Natural killer cell (primary cell): ENCODE measurements around the gene SMIM36. TPM values are rescaled to one million over a fixed set of nuclear protein-coding genes. Genes with fewer than 3 reads are reported as not detected.
A peak's percentile ranks its signal among the peaks of the same experiment; 100 is the strongest.

ENCODE experiments used
- ATAC-seq, 3 donors: fragments of 150-1000 bp in 2 of 3; fragments of 200-7000 bp in 1 of 3; cut with Tn5 transposase; 1 replicate in 1 of 3; 2 replicates in 2 of 3; pipeline ENCODE4 v1.10.0; 2021; ENCODE audit warnings: mild to moderate bottlenecking in 2 of 3, moderate library complexity in 2 of 3
- DNase-seq, 2 donors: peaks; one replicate each; pipeline versions ENCODE4 v3.0.0 to v3.0.0-alpha.2; 2013 to 2021; ENCODE audit warnings: mixed read lengths in 1 of 2
- H3K27ac ChIP-seq: one replicate; pipeline ENCODE4 v1.5.1; 2013; ENCODE audit warnings: mild to moderate bottlenecking, low read length
- H3K27me3 ChIP-seq: one replicate; pipeline ENCODE4 v1.6.1; 2013; ENCODE audit warnings: low read length; ENCODE audit not compliant: control insufficient read depth, insufficient read depth
- H3K36me3 ChIP-seq: one replicate; pipeline ENCODE4 v1.6.1; 2013; ENCODE audit warnings: low read length; ENCODE audit not compliant: control insufficient read depth, insufficient read depth
- H3K4me1 ChIP-seq: one replicate; pipeline ENCODE4 v1.6.1; 2013; ENCODE audit warnings: low read length; ENCODE audit not compliant: control insufficient read depth, insufficient read depth
- H3K4me3 ChIP-seq: one replicate; pipeline ENCODE4 v1.5.1; 2013; ENCODE audit warnings: low read length
- H3K9me3 ChIP-seq: one replicate; pipeline ENCODE4 v1.6.1; 2013; ENCODE audit warnings: low read length; ENCODE audit not compliant: control insufficient read depth, insufficient read depth
- H3K27ac Mint-ChIP-seq, 2 donors: one replicate each; pipeline ENCODE4 v1.8.0; 2022; ENCODE audit warnings: mild to moderate bottlenecking in 2 of 2, mixed read lengths in 2 of 2, moderate library complexity in 1 of 2
- H3K27me3 Mint-ChIP-seq, 2 donors: one replicate each; pipeline ENCODE4 v1.8.0; 2022; ENCODE audit warnings: low read depth in 2 of 2, mixed read lengths in 2 of 2
- H3K36me3 Mint-ChIP-seq: one replicate; pipeline ENCODE4 v1.8.0; 2022; ENCODE audit warnings: mixed read lengths
- H3K4me1 Mint-ChIP-seq, 2 donors: one replicate each; pipeline ENCODE4 v1.8.0; 2022; ENCODE audit warnings: mixed read lengths in 2 of 2
- H3K4me3 Mint-ChIP-seq: one replicate; pipeline ENCODE4 v1.8.0; 2022; ENCODE audit warnings: mild to moderate bottlenecking, moderate library complexity, mixed read lengths
- H3K9me3 Mint-ChIP-seq, 2 donors: one replicate each; pipeline ENCODE4 v1.8.0; 2022; ENCODE audit warnings: mixed read lengths in 2 of 2
- CTCF ChIP-seq: fragments of 200-600 bp; IDR thresholded peaks from one replicate; pipeline ENCODE4 v1.8.0; 2022; ENCODE audit warnings: antibody characterized with exemption
- WGBS: methylation state at CpG from one replicate; pipeline ENCODE4 v1.1.7; 2013; ENCODE audit warnings: missing lambda C conversion rate; ENCODE audit not compliant: insufficient coverage; 5-methylcytosine and 5-hydroxymethylcytosine counted together
- intact Hi-C: fragments of 100-400 bp; cut with micrococcal nuclease; formaldehyde crosslinking; loops from one replicate; pipeline ENCODE4 v1.14.2; 2022
- total RNA-seq, 4 donors: library from RNA; stranded (reverse); fragments of 120-200 nt in 1 of 4; gene quantifications; one replicate each; pipeline versions ENCODE4 v1.2.3 to v1.2.4, GENCODE V29; 2013 to 2022

Gene SMIM36
- total RNA-seq, 3 donors from 2014 or later (not counting 1 experiment from before 2014, with no cell fraction given) = not detected

GRCh38 chr17:55531053-55531728 is 19.9 kb upstream of the SMIM36 start:
- Histone ChIP-seq H3K9me3 (no peaks in the 10 kb centered on the region), H3K4me1 (no peaks in the 10 kb centered on the region), H3K4me3 (no peak overlapping the region), H3K27ac (no peak overlapping the region), H3K27me3 (no peaks in the 10 kb centered on the region), H3K36me3 (no peaks in the 10 kb centered on the region)
- Mint-ChIP-seq H3K4me1 (no peaks in the 10 kb centered on the region), H3K27ac (no peak overlapping the region), H3K4me3 (no peak overlapping the region), H3K9me3 (no peaks in the 10 kb centered on the region), H3K36me3 (no peaks in the 10 kb centered on the region), H3K27me3 (no peaks in the 10 kb centered on the region)
- WGBS = 83% methylated on average over 5 of the region's 5 CpGs
- no peak for TF ChIP-seq CTCF
- ATAC-seq (no peak), DNase-seq (no peak)
- intact Hi-C loops = no loop called here

- Histone ChIP-seq H3K27ac (no peak overlapping the region), H3K4me1 (no peaks in the 10 kb centered on the region), H3K9me3 (no peaks in the 10 kb centered on the region), H3K4me3 (no peak overlapping the region), H3K27me3 (no peaks in the 10 kb centered on the region), H3K36me3 (no peaks in the 10 kb centered on the region)
- Mint-ChIP-seq H3K27ac (no peak overlapping the region), H3K9me3 (no peaks in the 10 kb centered on the region), H3K4me3 (no peak overlapping the region), H3K27me3 (no peaks in the 10 kb centered on the region), H3K4me1 (no peaks in the 10 kb centered on the region), H3K36me3 (no peaks in the 10 kb centered on the region)
- 69% methylated on average over 2 of the region's 3 CpGs for WGBS
- no peak for DNase-seq
- no peak for TF ChIP-seq CTCF
- intact Hi-C loops = no loop called here
- no peak for ATAC-seq
These were observed 18.8 kb upstream of the SMIM36 start for GRCh38 chr17:55530064-55530463.

- Histone ChIP-seq H3K27me3 (no peaks in the 10 kb centered on the region), H3K4me3 (no peak overlapping the region), H3K4me1 (no peaks in the 10 kb centered on the region), H3K27ac (no peak overlapping the region), H3K36me3 (no peaks in the 10 kb centered on the region), H3K9me3 (no peaks in the 10 kb centered on the region)
- no peak overlapping the region for H3K27ac Mint-ChIP-seq
- H3K9me3 Mint-ChIP-seq = no peaks in the 10 kb centered on the region
- no peak overlapping the region for H3K4me3 Mint-ChIP-seq
- no peak for TF ChIP-seq CTCF
- no peaks in the 10 kb centered on the region for H3K36me3 Mint-ChIP-seq
- 81% methylated on average over 5 of the region's 5 CpGs for WGBS
- peak in 1 of 2 donors; percentile 10 for DNase-seq
- H3K27me3 Mint-ChIP-seq = no peaks in the 10 kb centered on the region
- no peak for ATAC-seq
- H3K4me1 Mint-ChIP-seq = no peaks in the 10 kb centered on the region
- intact Hi-C loops = loop anchor here (2.0 kb wide), 1 partner anchor 191 kb away; no protein-coding TSS in a partner anchor
These were observed 16.4 kb upstream of the SMIM36 start for GRCh38 chr17:55527540-55528118.
